Measurements from ENCODE around the gene ABCC4.

- peak; percentile 59 to 70 (median 64) for TF ChIP-seq CTCF (IDR thresholded peaks at IDR 0.05)
- TF ChIP-seq POLR2A (IDR thresholded peaks at IDR 0.05), result no peak
- no peak for TF ChIP-seq EP300 (IDR thresholded peaks at IDR 0.05; ENCODE audit: low read depth)
These were observed 4.8 kb downstream of the ABCC4 start for GRCh38 chr13:95296326-95296925.

Data from transverse colon (tissue), 3 donors.